CD4-positive, alpha-beta memory T cell (primary cell): Measurements from ENCODE around the gene PRDM8. TPM values are rescaled to one million over a fixed set of nuclear protein-coding genes. Genes with fewer than 3 reads are reported as not detected.

ENCODE experiments used
- CTCF ChIA-PET: fragments of 350-600 bp; sonication (Branson Sonifier 250); formaldehyde crosslinking; loops from one replicate; lab custom pipeline; 2021; ENCODE audit warnings: inconsistent platforms; ENCODE audit not compliant: partially characterized antibody; lab: Charles Lee
- POLR2A ChIA-PET: fragments of 350-600 bp; sonication (Branson Sonifier 250); formaldehyde crosslinking; loops from one replicate; lab custom pipeline; 2021; ENCODE audit not compliant: partially characterized antibody; lab: Charles Lee
- DNase-seq, 5 donors: peaks; one replicate each; pipeline versions ENCODE4 v3.0.0 to v3.0.0-alpha.2; 2020 to 2022; ENCODE audit warnings: mixed read lengths in 1 of 5
- H3K27ac ChIP-seq: one replicate; pipeline ENCODE4 v1.7.0; 2013; ENCODE audit warnings: low read depth, low read length
- H3K27me3 ChIP-seq: 2 replicates; pipeline ENCODE4 v1.7.0; 2013; ENCODE audit warnings: mild to moderate bottlenecking, low read length, moderate library complexity; ENCODE audit not compliant: insufficient read depth
- H3K36me3 ChIP-seq: 2 replicates; pipeline ENCODE4 v1.7.0; 2013; ENCODE audit warnings: mild to moderate bottlenecking, low read length, moderate library complexity; ENCODE audit not compliant: insufficient read depth
- H3K4me1 ChIP-seq: 2 replicates; pipeline ENCODE4 v1.7.0; 2013; ENCODE audit warnings: mild to moderate bottlenecking, low read length, moderate library complexity; ENCODE audit not compliant: insufficient read depth
- H3K4me3 ChIP-seq, 2 donors: one replicate each; pipeline ENCODE4 v1.7.0; 2013; ENCODE audit warnings: low read length in 2 of 2, mild to moderate bottlenecking in 1 of 2
- H3K9me3 ChIP-seq, 2 donors: one replicate each; pipeline ENCODE4 v1.7.0; 2013; ENCODE audit warnings: low read length in 2 of 2, control low read depth in 1 of 2; ENCODE audit not compliant: control insufficient read depth in 1 of 2
- H3K27ac Mint-ChIP-seq, 7 donors: one replicate each; pipeline ENCODE4 v1.8.0; 2020 to 2021; ENCODE audit warnings: mixed read lengths in 7 of 7, mild to moderate bottlenecking in 6 of 7, inconsistent platforms in 3 of 7, moderate library complexity in 3 of 7
- H3K27me3 Mint-ChIP-seq, 2 donors: one replicate each; pipeline ENCODE4 v1.8.0; 2020 to 2021; ENCODE audit warnings: mixed read lengths in 2 of 2
- H3K36me3 Mint-ChIP-seq, 2 donors: one replicate each; pipeline ENCODE4 v1.8.0; 2020 to 2021; ENCODE audit warnings: mixed read lengths in 2 of 2, inconsistent platforms in 1 of 2, mild to moderate bottlenecking in 1 of 2
- H3K4me1 Mint-ChIP-seq, 4 donors: one replicate each; pipeline ENCODE4 v1.8.0; 2020 to 2021; ENCODE audit warnings: mixed read lengths in 4 of 4, mild to moderate bottlenecking in 1 of 4
- H3K4me3 Mint-ChIP-seq, 8 donors: one replicate each; pipeline ENCODE4 v1.8.0; 2020 to 2021; ENCODE audit warnings: mixed read lengths in 8 of 8, mild to moderate bottlenecking in 7 of 8, moderate library complexity in 6 of 8, inconsistent platforms in 3 of 8
- H3K9me3 Mint-ChIP-seq, 8 donors: one replicate each; pipeline ENCODE4 v1.8.0; 2020 to 2021; ENCODE audit warnings: mixed read lengths in 8 of 8, mild to moderate bottlenecking in 5 of 8, inconsistent platforms in 3 of 8, moderate library complexity in 1 of 8
- intact Hi-C: fragments of 100-400 bp; cut with micrococcal nuclease; formaldehyde crosslinking; loops from one replicate; pipeline ENCODE4 v1.15.1; 2023
- polyA plus RNA-seq, 2 donors: library from polyadenylated mRNA; unstranded; fragments of 300-500 nt; fragmentation: Illumina TruSeq; gene quantifications; one replicate each; pipeline ENCODE4 v1.2.3, GENCODE V29; 2021
- total RNA-seq, 2 experiments: library from RNA; stranded (reverse); gene quantifications; one replicate each; pipeline ENCODE4 v1.2.3, GENCODE V29; 2021

Gene PRDM8
- total and polyA plus RNA-seq, 4 experiments from 2014 or later, result 2.1 to 23.0 (median 11.6) TPM

DNA sequence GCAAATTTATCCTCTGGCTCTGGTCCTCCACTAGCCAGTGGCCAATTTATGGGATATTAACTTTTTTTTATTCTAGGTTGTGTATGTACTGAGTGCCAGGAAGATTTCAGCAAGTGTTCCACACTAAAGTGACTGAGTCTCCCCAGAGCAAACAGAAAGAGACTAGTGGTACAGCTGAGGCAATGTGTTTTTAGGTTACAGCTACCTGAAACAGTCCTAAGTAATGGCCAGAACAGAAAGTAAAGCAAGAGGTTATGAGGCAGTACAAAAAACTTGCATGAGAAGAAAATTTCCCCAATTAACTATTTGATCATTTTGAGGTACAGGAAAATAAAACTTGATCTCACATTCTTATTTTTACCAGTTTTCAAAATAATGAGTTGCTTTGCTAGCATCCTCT lies 31.2 kb downstream of the PRDM8 start:
- no peak for DNase-seq
- Mint-ChIP-seq H3K27me3 (peaks cover 8 to 19% of the 10 kb centered on the region in 2 donors), H3K4me3 (no peak overlapping the region), H3K4me1 (peaks cover 0 to 2% (median 0%) of the 10 kb centered on the region in 4 donors), H3K9me3 (no peaks in the 10 kb centered on the region), H3K27ac (no peak overlapping the region), H3K36me3 (no peaks in the 10 kb centered on the region)
- H3K4me3 ChIP-seq, result no peak overlapping the region
- no peaks in the 10 kb centered on the region for H3K4me1 ChIP-seq
- no peaks in the 10 kb centered on the region for H3K36me3 ChIP-seq
- H3K27me3 ChIP-seq, result no peaks in the 10 kb centered on the region
- CTCF ChIA-PET, result interaction anchor here (1.2 kb wide), 1 partner anchor 13 kb away, joined by 3 read pairs; no protein-coding TSS in a partner anchor
- no peaks in the 10 kb centered on the region for H3K9me3 ChIP-seq
- POLR2A ChIA-PET, result no interaction called here
- H3K27ac ChIP-seq, result no peak overlapping the region
- intact Hi-C loops, result no loop called here

DNA sequence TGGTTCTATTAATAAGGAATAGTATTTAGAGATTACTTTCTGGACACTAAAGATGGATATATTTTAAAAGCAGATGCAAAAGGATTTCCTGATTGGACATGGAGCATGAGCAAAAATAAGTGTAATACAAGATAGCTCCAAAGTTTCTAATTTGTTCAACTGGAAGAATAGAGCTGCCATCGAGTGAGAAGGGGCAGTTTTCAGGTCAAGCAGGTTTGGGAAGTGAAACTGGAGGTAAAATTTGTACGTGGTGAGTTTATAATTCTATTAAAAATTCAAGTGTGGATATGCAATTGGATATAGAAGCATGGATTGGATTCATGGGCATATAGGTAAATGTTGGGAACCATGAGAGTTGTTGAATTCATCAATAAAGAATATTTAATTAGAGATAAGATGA lies 31.8 kb downstream of the PRDM8 start:
- no peak for DNase-seq
- Histone ChIP-seq H3K4me3 (no peak overlapping the region), H3K36me3 (no peaks in the 10 kb centered on the region), H3K27me3 (no peaks in the 10 kb centered on the region), H3K9me3 (no peaks in the 10 kb centered on the region), H3K27ac (no peak overlapping the region), H3K4me1 (no peaks in the 10 kb centered on the region)
- no peaks in the 10 kb centered on the region for H3K36me3 Mint-ChIP-seq
- peaks cover 0 to 2% (median 0%) of the 10 kb centered on the region in 4 donors for H3K4me1 Mint-ChIP-seq
- H3K27ac Mint-ChIP-seq, result no peak overlapping the region
- no peaks in the 10 kb centered on the region for H3K9me3 Mint-ChIP-seq
- POLR2A ChIA-PET, result no interaction called here
- peaks cover 8 to 24% of the 10 kb centered on the region in 2 donors for H3K27me3 Mint-ChIP-seq
- H3K4me3 Mint-ChIP-seq, result no peak overlapping the region
- intact Hi-C loops, result no loop called here
- CTCF ChIA-PET, result interaction anchor here (1.2 kb wide), 1 partner anchor 13 kb away, joined by 3 read pairs; no protein-coding TSS in a partner anchor

DNA sequence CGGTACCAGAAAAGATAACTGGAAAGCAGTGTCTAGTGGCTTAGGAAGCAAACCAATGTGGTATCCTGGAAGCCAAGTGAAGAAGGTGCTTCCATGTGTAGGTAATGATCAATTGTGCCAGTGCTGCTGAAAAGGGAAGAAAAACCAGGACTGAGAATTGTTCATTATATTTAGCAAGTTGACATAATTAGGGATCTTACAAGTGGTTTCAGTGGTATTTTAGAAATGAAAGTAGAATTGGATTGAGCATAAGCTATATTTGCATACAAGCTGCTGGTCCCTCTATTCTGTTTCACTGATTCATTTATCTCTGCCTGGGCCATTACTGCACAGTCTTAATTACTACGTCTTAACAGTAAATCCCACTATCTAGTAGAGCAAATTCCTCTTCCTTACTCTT lies 32.3 kb downstream of the PRDM8 start:
- Mint-ChIP-seq H3K27ac (no peak overlapping the region), H3K9me3 (no peaks in the 10 kb centered on the region), H3K27me3 (peaks cover 8 to 24% of the 10 kb centered on the region in 2 donors), H3K36me3 (no peaks in the 10 kb centered on the region), H3K4me3 (no peak overlapping the region), H3K4me1 (peaks cover 0 to 2% (median 0%) of the 10 kb centered on the region in 4 donors)
- intact Hi-C loops, result no loop called here
- no peaks in the 10 kb centered on the region for H3K4me1 ChIP-seq
- DNase-seq, result no peak
- H3K4me3 ChIP-seq, result no peak overlapping the region
- ChIA-PET CTCF (no interaction called here), POLR2A (no interaction called here)
- H3K27me3 ChIP-seq, result no peaks in the 10 kb centered on the region
- H3K9me3 ChIP-seq, result no peaks in the 10 kb centered on the region
- H3K27ac ChIP-seq, result no peak overlapping the region
- H3K36me3 ChIP-seq, result no peaks in the 10 kb centered on the region

DNA sequence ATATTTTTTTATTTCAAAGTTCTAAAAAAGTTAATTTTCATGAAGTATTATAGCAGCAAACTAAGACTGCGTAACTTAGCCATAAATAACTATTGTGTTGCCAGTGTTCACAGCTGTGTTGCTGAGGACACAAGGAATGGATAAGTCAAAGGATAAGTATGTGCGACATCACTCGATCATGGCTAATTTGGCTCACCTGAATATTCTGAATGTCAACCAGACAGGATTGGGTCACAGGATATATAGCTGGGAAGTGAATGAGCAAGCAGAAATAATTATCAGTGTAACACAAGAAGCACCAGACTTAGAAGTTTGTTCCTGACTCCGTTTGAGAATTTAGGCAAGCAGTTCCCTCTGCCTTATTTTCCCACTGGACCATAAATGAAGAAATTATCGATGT lies 33.9 kb downstream of the PRDM8 start:
- Mint-ChIP-seq H3K27ac (no peak overlapping the region), H3K27me3 (peaks cover 10 to 29% of the 10 kb centered on the region in 2 donors), H3K4me1 (peaks cover 0 to 2% (median 0%) of the 10 kb centered on the region in 4 donors), H3K9me3 (no peaks in the 10 kb centered on the region), H3K4me3 (no peak overlapping the region), H3K36me3 (no peaks in the 10 kb centered on the region)
- Histone ChIP-seq H3K36me3 (no peaks in the 10 kb centered on the region), H3K4me1 (no peaks in the 10 kb centered on the region), H3K9me3 (no peaks in the 10 kb centered on the region), H3K27me3 (no peaks in the 10 kb centered on the region), H3K4me3 (no peak overlapping the region), H3K27ac (no peak overlapping the region)
- no peak for DNase-seq
- POLR2A ChIA-PET, result no interaction called here
- intact Hi-C loops, result no loop called here
- CTCF ChIA-PET, result interaction anchor here (1.2 kb wide), 1 partner anchor 106 kb away, joined by 3 read pairs; no protein-coding TSS in a partner anchor

DNA sequence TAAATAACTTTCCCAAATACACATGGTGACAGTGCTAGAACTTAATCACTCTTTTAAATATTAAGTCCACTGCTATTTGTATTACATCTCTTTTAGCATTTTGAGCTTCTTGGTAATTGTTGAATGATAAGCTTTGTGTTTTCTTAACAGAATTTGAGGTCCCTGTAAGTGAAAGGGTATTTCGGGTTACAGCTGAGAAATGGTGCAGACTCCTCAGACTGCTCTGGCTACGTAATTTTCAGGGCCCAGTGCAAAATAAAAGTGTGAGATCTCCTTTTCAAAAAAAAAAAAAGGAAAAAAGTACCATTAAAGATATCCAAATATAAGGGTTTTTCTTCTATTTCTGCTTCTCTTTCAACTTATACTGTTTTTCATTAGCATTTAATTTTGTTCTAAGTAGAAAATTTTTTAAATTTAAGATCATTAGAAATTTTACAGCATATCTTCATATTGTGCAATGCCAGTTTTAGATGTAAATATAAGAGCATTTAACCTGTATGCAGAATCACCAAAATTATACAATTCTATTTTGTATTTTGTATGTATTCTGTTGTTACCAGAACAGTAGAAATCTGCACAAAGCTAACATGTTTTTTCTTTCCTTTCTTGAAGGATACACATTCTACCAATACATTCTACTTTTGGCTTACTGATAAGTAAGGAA lies 35.5 kb downstream of the PRDM8 start:
- H3K9me3 Mint-ChIP-seq, result no peaks in the 10 kb centered on the region
- H3K36me3 Mint-ChIP-seq, result no peaks in the 10 kb centered on the region
- no peak overlapping the region for H3K27ac Mint-ChIP-seq
- Histone ChIP-seq H3K4me1 (no peaks in the 10 kb centered on the region), H3K36me3 (no peaks in the 10 kb centered on the region), H3K27me3 (no peaks in the 10 kb centered on the region), H3K4me3 (no peak overlapping the region), H3K27ac (no peak overlapping the region), H3K9me3 (no peaks in the 10 kb centered on the region)
- intact Hi-C loops, result no loop called here
- H3K27me3 Mint-ChIP-seq, result peaks cover 12 to 30% of the 10 kb centered on the region in 2 donors
- CTCF ChIA-PET, result no interaction called here
- H3K4me3 Mint-ChIP-seq, result no peak overlapping the region
- peaks cover 0 to 2% (median 0%) of the 10 kb centered on the region in 4 donors for H3K4me1 Mint-ChIP-seq
- DNase-seq, result no peak
- POLR2A ChIA-PET, result no interaction called here

DNA sequence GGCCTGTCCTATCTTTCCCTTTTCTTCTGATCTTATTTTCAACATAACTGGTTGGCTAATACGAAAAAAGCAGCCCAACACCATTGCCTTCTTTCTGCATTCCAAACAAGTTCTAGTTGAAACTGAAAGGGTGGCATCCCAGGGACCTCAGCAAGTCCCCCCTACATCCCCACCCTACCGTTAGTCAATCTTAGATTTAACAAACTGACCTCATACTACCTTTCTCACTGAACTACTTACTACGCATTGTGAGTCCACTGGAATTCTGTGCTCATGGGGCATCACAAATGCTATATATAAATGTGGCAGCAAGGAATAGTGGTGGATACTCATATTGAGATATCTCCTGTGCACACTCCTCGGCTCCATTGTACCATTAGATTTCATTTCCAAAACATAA lies 36.1 kb downstream of the PRDM8 start:
- Histone ChIP-seq H3K36me3 (no peaks in the 10 kb centered on the region), H3K27ac (no peak overlapping the region), H3K9me3 (no peaks in the 10 kb centered on the region), H3K4me1 (no peaks in the 10 kb centered on the region), H3K4me3 (no peak overlapping the region), H3K27me3 (no peaks in the 10 kb centered on the region)
- Mint-ChIP-seq H3K4me1 (peaks cover 0 to 2% (median 0%) of the 10 kb centered on the region in 4 donors), H3K4me3 (no peak overlapping the region), H3K36me3 (no peaks in the 10 kb centered on the region), H3K27ac (no peak overlapping the region), H3K27me3 (peaks cover 12 to 27% of the 10 kb centered on the region in 2 donors), H3K9me3 (no peaks in the 10 kb centered on the region)
- ChIA-PET POLR2A (no interaction called here), CTCF (no interaction called here)
- no peak for DNase-seq
- intact Hi-C loops, result no loop called here

DNA sequence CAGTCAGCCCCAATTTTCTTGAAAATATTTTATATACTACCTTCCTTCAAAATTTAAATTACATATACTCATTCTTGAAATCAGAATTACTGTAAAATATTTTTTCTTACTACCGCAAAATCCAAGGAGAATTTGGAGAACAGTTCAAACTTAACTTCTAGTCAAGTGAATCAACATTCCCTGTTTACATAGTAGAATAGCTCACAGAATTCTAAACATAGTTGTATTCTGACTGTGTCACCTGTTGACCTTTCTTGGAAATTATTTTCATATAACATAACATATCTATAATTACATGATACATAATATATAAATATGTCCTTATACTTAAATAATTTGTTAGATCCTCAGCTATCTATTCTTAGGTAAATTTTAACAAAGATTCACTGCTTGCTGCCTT lies 38.1 kb downstream of the PRDM8 start:
- intact Hi-C loops, result no loop called here
- H3K27me3 Mint-ChIP-seq, result peaks cover 8 to 18% of the 10 kb centered on the region in 2 donors
- no peaks in the 10 kb centered on the region for H3K4me1 Mint-ChIP-seq

More for the DNA sequence above, 38.1 kb downstream of the PRDM8 start:
- H3K27ac Mint-ChIP-seq, result no peak overlapping the region
- H3K27ac ChIP-seq, result no peak overlapping the region
- POLR2A ChIA-PET, result no interaction called here
- H3K36me3 Mint-ChIP-seq, result no peaks in the 10 kb centered on the region
- H3K4me3 Mint-ChIP-seq, result no peak overlapping the region
- no peak overlapping the region for H3K4me3 ChIP-seq
- no peak for DNase-seq
- H3K36me3 ChIP-seq, result no peaks in the 10 kb centered on the region
- CTCF ChIA-PET, result no interaction called here
- H3K4me1 ChIP-seq, result no peaks in the 10 kb centered on the region
- H3K27me3 ChIP-seq, result no peaks in the 10 kb centered on the region
- no peaks in the 10 kb centered on the region for H3K9me3 Mint-ChIP-seq
- H3K9me3 ChIP-seq, result no peaks in the 10 kb centered on the region
